Chondrocyte (in vitro differentiated cells): Measurements from ENCODE around the gene EXOC5. TPM values are rescaled to one million over a fixed set of nuclear protein-coding genes. Genes with fewer than 3 reads are reported as not detected.
"Not testable (repeated sequence)": the region's sequence is repeated elsewhere in the genome, so short reads cannot be mapped to it uniquely, and the experiment has no call there.

Experiments used
- DNase-seq: peaks from one replicate; pipeline ENCODE4 v3.0.0; 2021; ENCODE audit warnings: mixed read lengths, low spot score
- H3K27ac Mint-ChIP-seq: one replicate; pipeline ENCODE4 v1.8.0; 2021; ENCODE audit warnings: mild to moderate bottlenecking, moderate library complexity, mixed read lengths; ENCODE audit not compliant: unreplicated experiment
- H3K27me3 Mint-ChIP-seq: 2 replicates; pipeline ENCODE4 v1.8.0; 2021; ENCODE audit warnings: low read depth, mixed read lengths
- H3K36me3 Mint-ChIP-seq: 2 replicates; pipeline ENCODE4 v1.8.0; 2021; ENCODE audit warnings: low read depth, mixed read lengths
- H3K4me1 Mint-ChIP-seq: 2 replicates; pipeline ENCODE4 v1.8.0; 2021; ENCODE audit warnings: low read depth, mild to moderate bottlenecking, mixed read lengths
- H3K4me3 Mint-ChIP-seq: one replicate; pipeline ENCODE4 v1.8.0; 2021; ENCODE audit warnings: mild to moderate bottlenecking, moderate library complexity, mixed read lengths; ENCODE audit not compliant: unreplicated experiment
- H3K9me3 Mint-ChIP-seq: 2 replicates; pipeline ENCODE4 v1.8.0; 2021; ENCODE audit warnings: low read depth, mixed read lengths
- CTCF ChIP-seq: fragments of 200-600 bp; sonication (generic); IDR thresholded peaks from 2 replicates; pipeline ENCODE4 v1.5.0; 2021; ENCODE audit warnings: antibody characterized with exemption, mild to moderate bottlenecking, moderate library complexity
- total RNA-seq: library from RNA; stranded (reverse); gene quantifications from 3 replicates; pipeline ENCODE4 v1.2.1, GENCODE V29; 2021

The EXOC5 gene
- total RNA-seq, 1 donor from 2014 or later: 86.6 TPM

GRCh38 chr14:57205938-57206337 is 62.8 kb downstream of the EXOC5 start:
- DNase-seq: no peak
- Mint-ChIP-seq H3K27me3 (no peaks in the 10 kb centered on the region), H3K4me1 (peaks cover 6% of the 10 kb centered on the region), H3K36me3 (peaks cover 12% of the 10 kb centered on the region), H3K4me3 (no peak overlapping the region), H3K27ac (no peak overlapping the region), H3K9me3 (no peaks in the 10 kb centered on the region)
- no peak for TF ChIP-seq CTCF

GRCh38 chr14:57202672-57203071 is 66.0 kb downstream of the EXOC5 start:
- H3K4me3 Mint-ChIP-seq, H3K27ac Mint-ChIP-seq, H3K27me3 Mint-ChIP-seq, H3K36me3 Mint-ChIP-seq, H3K9me3 Mint-ChIP-seq, DNase-seq: not testable (repeated sequence)
- peaks cover 15% of the 10 kb centered on the region for H3K4me1 Mint-ChIP-seq
- TF ChIP-seq CTCF: peak; percentile 78

- Mint-ChIP-seq H3K27ac (no peak overlapping the region), H3K4me1 (peaks cover 15% of the 10 kb centered on the region), H3K4me3 (no peak overlapping the region), H3K27me3 (peaks cover 4% of the 10 kb centered on the region), H3K36me3 (no peaks in the 10 kb centered on the region), H3K9me3 (peaks cover 4% of the 10 kb centered on the region)
- TF ChIP-seq CTCF: no peak
- no peak for DNase-seq
Measured at GRCh38 chr14:57199921-57200320, 68.8 kb downstream of the EXOC5 start.

GRCh38 chr14:57189070-57189469 is 79.6 kb downstream of the EXOC5 start:
- H3K4me1 Mint-ChIP-seq: no peaks in the 10 kb centered on the region
- H3K4me3 Mint-ChIP-seq: no peak overlapping the region
- no peaks in the 10 kb centered on the region for H3K9me3 Mint-ChIP-seq
- H3K27me3 Mint-ChIP-seq: peaks cover 37% of the 10 kb centered on the region
- H3K27ac Mint-ChIP-seq: no peak overlapping the region
- TF ChIP-seq CTCF: peak; percentile 25
- no peaks in the 10 kb centered on the region for H3K36me3 Mint-ChIP-seq
- DNase-seq: no peak

- Mint-ChIP-seq H3K27me3 (peaks cover 47% of the 10 kb centered on the region), H3K4me3 (no peak overlapping the region), H3K36me3 (no peaks in the 10 kb centered on the region), H3K27ac (no peak overlapping the region), H3K9me3 (no peaks in the 10 kb centered on the region), H3K4me1 (no peaks in the 10 kb centered on the region)
- TF ChIP-seq CTCF: peak; percentile 69
- no peak for DNase-seq
Measured at GRCh38 chr14:57182760-57183503, 85.8 kb downstream of the EXOC5 start.
